Neural progenitor cell (in vitro differentiated cells): ENCODE data around the gene CC2D2B. TPM values are rescaled to one million over a fixed set of nuclear protein-coding genes. Genes with fewer than 3 reads are reported as not detected.

Experiments
- DNase-seq: peaks from one replicate; pipeline ENCODE4 v3.0.0-alpha.2; 2016; ENCODE audit warnings: low spot score
- H2AFZ ChIP-seq: fragments of 200-600 bp; sonication (generic); replicated peaks from 2 replicates; pipeline ENCODE4 v1.6.1; 2016; ENCODE audit warnings: antibody characterized with exemption
- H3F3A ChIP-seq: fragments of 200-600 bp; sonication (generic); 2 replicates; pipeline ENCODE4 v1.6.1; 2016; ENCODE audit warnings: antibody characterized with exemption, low read depth
- H3K27ac ChIP-seq: fragments of 200-600 bp; sonication (generic); 2 replicates; pipeline ENCODE4 v1.5.1; 2016; ENCODE audit warnings: mild to moderate bottlenecking
- H3K27me3 ChIP-seq: fragments of 200-600 bp; sonication (generic); 2 replicates; pipeline ENCODE4 v1.6.1; 2016; ENCODE audit warnings: mild to moderate bottlenecking, moderate library complexity
- H3K36me3 ChIP-seq: fragments of 200-600 bp; sonication (generic); 2 replicates; pipeline ENCODE4 v1.5.1; 2016
- H3K4me1 ChIP-seq: fragments of 200-600 bp; sonication (generic); 2 replicates; pipeline ENCODE4 v1.6.1; 2016; ENCODE audit warnings: mixed run types
- H3K4me2 ChIP-seq: fragments of 200-600 bp; sonication (generic); 2 replicates; pipeline ENCODE4 v1.6.1; 2016
- H3K4me3 ChIP-seq: fragments of 200-600 bp; sonication (generic); 2 replicates; pipeline ENCODE4 v1.5.1; 2016
- H3K79me2 ChIP-seq: fragments of 200-600 bp; sonication (generic); 2 replicates; pipeline ENCODE4 v1.6.1; 2016; ENCODE audit warnings: low read depth
- H3K9ac ChIP-seq: fragments of 200-600 bp; sonication (generic); 2 replicates; pipeline ENCODE4 v1.6.1; 2016
- H3K9me3 ChIP-seq: fragments of 200-600 bp; sonication (generic); 2 replicates; pipeline ENCODE4 v1.5.1; 2016; ENCODE audit warnings: low read depth
- H4K20me1 ChIP-seq: fragments of 200-600 bp; sonication (generic); 2 replicates; pipeline ENCODE4 v1.6.1; 2016; ENCODE audit warnings: low read depth
- H3K27ac Mint-ChIP-seq: 3 replicates; pipeline ENCODE4 v1.8.0; 2021; ENCODE audit warnings: mixed read lengths
- H3K27me3 Mint-ChIP-seq: 2 replicates; pipeline ENCODE4 v1.8.0; 2022; ENCODE audit warnings: low read depth, mild to moderate bottlenecking, inconsistent platforms, moderate library complexity, mixed read lengths; ENCODE audit not compliant: insufficient read depth
- H3K36me3 Mint-ChIP-seq: 3 replicates; pipeline ENCODE4 v1.8.0; 2021; ENCODE audit warnings: mixed read lengths
- H3K4me1 Mint-ChIP-seq: 3 replicates; pipeline ENCODE4 v1.8.0; 2021; ENCODE audit warnings: mixed read lengths
- H3K4me3 Mint-ChIP-seq: 3 replicates; pipeline ENCODE4 v1.8.0; 2021; ENCODE audit warnings: mild to moderate bottlenecking, moderate library complexity, mixed read lengths
- H3K9me3 Mint-ChIP-seq: 3 replicates; pipeline ENCODE4 v1.8.0; 2020; ENCODE audit warnings: mixed read lengths
- EZH2 ChIP-seq: fragments of 200-600 bp; sonication (generic); IDR thresholded peaks from 2 replicates; pipeline ENCODE4 v1.6.1; 2017; ENCODE audit warnings: antibody characterized with exemption, mild to moderate bottlenecking, moderate library complexity
- EZH2phosphoT487 ChIP-seq: fragments of 200-600 bp; sonication (generic); IDR thresholded peaks from 2 replicates; pipeline ENCODE4 v1.6.1; 2017; ENCODE audit warnings: antibody characterized with exemption
- total RNA-seq: library from RNA; depleted of rRNA; stranded (reverse); fragments of >200 nt; gene quantifications from 2 replicates; pipeline ENCODE4 v1.2.3, GENCODE V29; 2015; ENCODE audit warnings: low replicate concordance
- TF ChIP-seq, protein P1 (sequence below): fragments of 200-600 bp; sonication (generic); IDR thresholded peaks from 2 replicates; pipeline ENCODE4 v1.5.1; 2017; ENCODE audit warnings: antibody characterized with exemption, mild to moderate bottlenecking

CC2D2B gene
- total RNA-seq, 1 donor from 2014 or later: 0.37 TPM

DNA sequence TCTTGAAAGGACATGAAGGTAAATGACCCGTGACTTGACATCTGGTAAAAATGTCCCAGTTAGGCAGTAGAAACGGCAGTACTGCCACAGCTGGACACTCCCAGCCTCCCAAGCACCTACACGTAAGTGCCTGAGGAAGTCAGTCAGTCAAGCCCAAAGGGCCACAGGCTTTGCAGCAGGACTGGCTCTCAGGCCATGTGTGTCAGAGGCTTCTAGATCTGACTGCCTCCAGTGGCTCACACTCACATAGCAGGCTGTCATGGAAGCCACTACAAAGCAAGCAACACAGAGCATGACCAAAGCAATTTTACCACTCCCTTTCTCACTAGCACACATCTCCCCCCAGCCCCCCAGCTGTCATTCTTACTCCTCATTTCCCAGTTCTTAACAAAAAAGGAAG is 117.8 kb downstream of the CC2D2B start:
- Histone ChIP-seq H3K79me2 (no peaks in the 10 kb centered on the region), H3K36me3 (no peaks in the 10 kb centered on the region), H3F3A (no peaks in the 10 kb centered on the region), H3K9me3 (no peaks in the 10 kb centered on the region), H2AFZ (peak overlapping the region; percentile 9), H3K4me2 (no peak overlapping the region), H4K20me1 (no peaks in the 10 kb centered on the region), H3K27ac (no peak overlapping the region), H3K9ac (no peak overlapping the region), H3K4me1 (no peaks in the 10 kb centered on the region), H3K4me3 (no peak overlapping the region), H3K27me3 (no peaks in the 10 kb centered on the region)
- peaks cover 2% of the 10 kb centered on the region for H3K27me3 Mint-ChIP-seq
- no peaks in the 10 kb centered on the region for H3K4me1 Mint-ChIP-seq
- no peaks in the 10 kb centered on the region for H3K36me3 Mint-ChIP-seq
- no peak overlapping the region for H3K27ac Mint-ChIP-seq
- TF ChIP-seq, protein P1, sequence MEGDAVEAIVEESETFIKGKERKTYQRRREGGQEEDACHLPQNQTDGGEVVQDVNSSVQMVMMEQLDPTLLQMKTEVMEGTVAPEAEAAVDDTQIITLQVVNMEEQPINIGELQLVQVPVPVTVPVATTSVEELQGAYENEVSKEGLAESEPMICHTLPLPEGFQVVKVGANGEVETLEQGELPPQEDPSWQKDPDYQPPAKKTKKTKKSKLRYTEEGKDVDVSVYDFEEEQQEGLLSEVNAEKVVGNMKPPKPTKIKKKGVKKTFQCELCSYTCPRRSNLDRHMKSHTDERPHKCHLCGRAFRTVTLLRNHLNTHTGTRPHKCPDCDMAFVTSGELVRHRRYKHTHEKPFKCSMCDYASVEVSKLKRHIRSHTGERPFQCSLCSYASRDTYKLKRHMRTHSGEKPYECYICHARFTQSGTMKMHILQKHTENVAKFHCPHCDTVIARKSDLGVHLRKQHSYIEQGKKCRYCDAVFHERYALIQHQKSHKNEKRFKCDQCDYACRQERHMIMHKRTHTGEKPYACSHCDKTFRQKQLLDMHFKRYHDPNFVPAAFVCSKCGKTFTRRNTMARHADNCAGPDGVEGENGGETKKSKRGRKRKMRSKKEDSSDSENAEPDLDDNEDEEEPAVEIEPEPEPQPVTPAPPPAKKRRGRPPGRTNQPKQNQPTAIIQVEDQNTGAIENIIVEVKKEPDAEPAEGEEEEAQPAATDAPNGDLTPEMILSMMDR: peak; percentile 34
- TF ChIP-seq EZH2phosphoT487: no peak
- no peak overlapping the region for H3K4me3 Mint-ChIP-seq
- DNase-seq: peak; percentile 37
- H3K9me3 Mint-ChIP-seq: no peaks in the 10 kb centered on the region

DNA sequence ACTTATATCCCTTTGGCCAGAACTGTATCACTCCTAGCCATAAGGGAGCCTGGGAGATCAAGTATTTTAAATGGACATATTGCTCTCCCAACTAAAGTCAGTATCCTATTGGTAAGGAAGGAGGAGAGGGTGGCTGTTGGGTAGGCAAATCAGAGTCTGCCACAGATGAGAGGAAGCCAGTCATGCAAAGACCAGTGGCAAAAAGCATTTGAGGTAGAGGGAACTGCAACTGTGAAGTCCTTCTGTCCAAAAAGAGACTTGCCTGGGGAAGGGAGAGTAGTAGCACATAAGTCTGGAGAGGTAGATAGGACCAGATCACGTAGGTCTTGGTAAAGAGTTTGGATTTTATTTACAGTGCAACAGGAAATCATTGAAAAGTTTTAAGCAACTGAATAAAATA is 126.8 kb downstream of the CC2D2B start:
- Mint-ChIP-seq H3K27ac (no peak overlapping the region), H3K9me3 (no peaks in the 10 kb centered on the region), H3K36me3 (no peaks in the 10 kb centered on the region), H3K27me3 (no peaks in the 10 kb centered on the region), H3K4me3 (no peak overlapping the region), H3K4me1 (no peaks in the 10 kb centered on the region)
- peaks cover 9% of the 10 kb centered on the region for H3F3A ChIP-seq
- H3K27me3 ChIP-seq: no peaks in the 10 kb centered on the region
- no peak overlapping the region for H3K4me3 ChIP-seq
- no peaks in the 10 kb centered on the region for H3K79me2 ChIP-seq
- no peak overlapping the region for H3K27ac ChIP-seq
- no peak overlapping the region for H3K9ac ChIP-seq
- no peaks in the 10 kb centered on the region for H3K9me3 ChIP-seq
- H3K36me3 ChIP-seq: no peaks in the 10 kb centered on the region
- TF ChIP-seq EZH2: no peak
- TF ChIP-seq, protein P1: no peak
- TF ChIP-seq EZH2phosphoT487: no peak
- no peak overlapping the region for H3K4me2 ChIP-seq
- DNase-seq: no peak
- peak overlapping the region; percentile 51 for H2AFZ ChIP-seq
- no peaks in the 10 kb centered on the region for H4K20me1 ChIP-seq
- H3K4me1 ChIP-seq: peaks cover 13% of the 10 kb centered on the region

DNA sequence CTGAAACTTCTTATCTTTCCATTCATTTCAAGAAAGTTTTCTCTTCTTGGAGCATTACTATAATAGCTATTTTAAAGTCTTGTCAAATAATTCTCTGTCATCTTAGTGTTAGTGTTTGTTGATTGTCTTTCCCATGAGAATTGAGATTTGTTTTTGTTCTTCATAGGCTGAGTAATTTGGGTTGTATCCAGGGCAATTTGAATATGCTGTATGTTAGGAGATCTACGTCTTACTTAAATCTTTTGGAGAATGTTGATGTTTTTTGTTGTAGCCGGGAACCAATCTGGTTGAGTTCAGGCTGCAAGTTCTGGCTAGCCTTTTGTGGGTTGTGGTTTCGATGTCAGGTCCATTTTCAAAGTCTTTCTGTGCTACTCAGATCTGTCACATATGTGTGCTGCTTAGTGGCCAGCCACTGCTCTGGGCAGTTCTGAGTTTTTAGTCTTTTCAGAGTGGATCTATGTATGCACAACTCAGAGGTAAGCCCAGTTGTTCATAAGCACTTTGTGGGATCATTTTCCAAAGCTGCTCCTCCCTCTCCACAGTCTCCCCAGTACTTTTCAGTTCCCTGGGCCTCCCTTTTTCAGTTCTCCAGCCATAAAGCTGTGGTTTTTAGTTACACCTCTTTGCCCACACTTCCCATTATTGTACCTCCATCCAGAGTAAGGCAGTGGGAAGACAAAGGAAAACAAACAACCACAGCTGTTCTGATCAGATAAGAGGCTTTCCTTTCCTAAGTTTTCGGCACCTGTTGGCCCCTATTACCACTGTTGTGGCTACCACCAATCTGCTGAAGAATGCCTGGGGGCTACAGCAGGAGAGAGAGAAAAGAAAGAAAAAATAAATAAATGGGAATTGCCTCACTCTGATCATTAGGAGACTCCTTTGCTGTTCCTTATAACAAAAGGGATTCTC is 131.0 kb downstream of the CC2D2B start:
- DNase-seq: peak; percentile 56
- Histone ChIP-seq H3K27ac (peak overlapping the region; percentile 55), H3K4me2 (peak overlapping the region; percentile 52), H3K27me3 (peaks cover 11% of the 10 kb centered on the region), H4K20me1 (no peaks in the 10 kb centered on the region), H2AFZ (peak overlapping the region; percentile 18), H3K36me3 (no peaks in the 10 kb centered on the region), H3F3A (peaks cover 22% of the 10 kb centered on the region), H3K9me3 (no peaks in the 10 kb centered on the region), H3K4me3 (peak overlapping the region; percentile 3), H3K79me2 (peaks cover 3% of the 10 kb centered on the region), H3K9ac (no peak overlapping the region), H3K4me1 (peaks cover 15% of the 10 kb centered on the region)
- Mint-ChIP-seq H3K27me3 (peaks cover 3% of the 10 kb centered on the region), H3K27ac (no peak overlapping the region), H3K4me3 (no peak overlapping the region), H3K9me3 (no peaks in the 10 kb centered on the region), H3K36me3 (no peaks in the 10 kb centered on the region), H3K4me1 (peaks cover 4% of the 10 kb centered on the region)
- no peak for TF ChIP-seq EZH2
- no peak for TF ChIP-seq EZH2phosphoT487
- TF ChIP-seq, protein P1: no peak
